ENCODE results near the gene MGAT4C.

MGAT4C gene

GRCh38 chr12:86044396-86044795 lies 211.8 kb downstream of the MGAT4C start:
- no peak for TF ChIP-seq CTCF (IDR thresholded peaks at IDR 0.05; ENCODE audit: extremely low read depth, missing control alignments)
- no peak for DNase-seq (ENCODE audit: low spot score)

- no peak for DNase-seq (ENCODE audit: low spot score)
- TF ChIP-seq CTCF (IDR thresholded peaks at IDR 0.05; ENCODE audit: extremely low read depth, missing control alignments) = no peak
Observed at GRCh38 chr12:86042062-86042461, 214.1 kb downstream of the MGAT4C start.

- no peak for DNase-seq (ENCODE audit: low spot score)
- TF ChIP-seq CTCF (IDR thresholded peaks at IDR 0.05; ENCODE audit: extremely low read depth, missing control alignments) = no peak
Observed at GRCh38 chr12:86018361-86018760, 237.8 kb downstream of the MGAT4C start.

- no peak for TF ChIP-seq CTCF (IDR thresholded peaks at IDR 0.05; ENCODE audit: extremely low read depth, missing control alignments)
- no peak for DNase-seq (ENCODE audit: low spot score)
Observed at GRCh38 chr12:86015026-86015425, 241.2 kb downstream of the MGAT4C start.

- TF ChIP-seq CTCF (IDR thresholded peaks at IDR 0.05; ENCODE audit: extremely low read depth, missing control alignments) = no peak
- DNase-seq (ENCODE audit: low spot score) = no peak
Observed at GRCh38 chr12:86006727-86007126, 249.5 kb downstream of the MGAT4C start.

- DNase-seq (ENCODE audit: low spot score) = no peak
- TF ChIP-seq CTCF (IDR thresholded peaks at IDR 0.05; ENCODE audit: extremely low read depth, missing control alignments) = no peak
Observed at GRCh38 chr12:85998074-85998473, 258.1 kb downstream of the MGAT4C start.

- DNase-seq (ENCODE audit: low spot score) = no peak
- TF ChIP-seq CTCF (IDR thresholded peaks at IDR 0.05; ENCODE audit: extremely low read depth, missing control alignments) = no peak
Observed at GRCh38 chr12:85996280-85996679, 259.9 kb downstream of the MGAT4C start.
